ENCODE measurements around the gene DNAH8. TPM values are rescaled to one million over a fixed set of nuclear protein-coding genes. Genes with fewer than 3 reads are reported as not detected.

DNAH8 gene
- total RNA-seq, 1 donor from 2014 or later, result 1.1 TPM

GRCh38 chr6:38984723-38985122 is 269.6 kb downstream of the DNAH8 start:
- Mint-ChIP-seq H3K4me1 (peaks cover 2% of the 10 kb centered on the region), H3K27ac (no peak overlapping the region), H3K27me3 (ENCODE audit: insufficient read depth, low read depth) (no peaks in the 10 kb centered on the region), H3K9me3 (no peaks in the 10 kb centered on the region), H3K4me3 (no peak overlapping the region), H3K36me3 (no peaks in the 10 kb centered on the region)
- no peaks in the 10 kb centered on the region for H4K20me1 ChIP-seq (ENCODE audit: low read depth)
- H3K27ac ChIP-seq, result no peak overlapping the region
- no peak overlapping the region for H3K9ac ChIP-seq
- H2AFZ ChIP-seq (replicated peaks), result no peak overlapping the region
- H3K27me3 ChIP-seq, result peaks cover 8% of the 10 kb centered on the region
- DNase-seq (ENCODE audit: low spot score), result peak; percentile 12
- H3K36me3 ChIP-seq, result no peaks in the 10 kb centered on the region
- no peaks in the 10 kb centered on the region for H3K9me3 ChIP-seq (ENCODE audit: low read depth)
- H3F3A ChIP-seq (ENCODE audit: low read depth), result no peaks in the 10 kb centered on the region
- H3K4me1 ChIP-seq, result no peaks in the 10 kb centered on the region
- no peak overlapping the region for H3K4me2 ChIP-seq
- H3K79me2 ChIP-seq (ENCODE audit: low read depth), result no peaks in the 10 kb centered on the region
- TF ChIP-seq CTCF (IDR thresholded peaks at IDR 0.05) (no peak), EZH2 (IDR thresholded peaks at IDR 0.05) (no peak), EZH2phosphoT487 (IDR thresholded peaks at IDR 0.05) (no peak)
- no peak overlapping the region for H3K4me3 ChIP-seq

- H3K4me1 ChIP-seq, result no peaks in the 10 kb centered on the region
- H2AFZ ChIP-seq (replicated peaks), result no peak overlapping the region
- H3K27ac ChIP-seq, result no peak overlapping the region
- Mint-ChIP-seq H3K9me3 (no peaks in the 10 kb centered on the region), H3K4me1 (peaks cover 2% of the 10 kb centered on the region), H3K27me3 (ENCODE audit: insufficient read depth, low read depth) (no peaks in the 10 kb centered on the region), H3K27ac (no peak overlapping the region), H3K4me3 (no peak overlapping the region), H3K36me3 (no peaks in the 10 kb centered on the region)
- H3K9ac ChIP-seq, result no peak overlapping the region
- H3K4me2 ChIP-seq, result no peak overlapping the region
- no peaks in the 10 kb centered on the region for H3K36me3 ChIP-seq
- peaks cover 18% of the 10 kb centered on the region for H3K27me3 ChIP-seq
- no peak overlapping the region for H3K4me3 ChIP-seq
- TF ChIP-seq CTCF (IDR thresholded peaks at IDR 0.05), result no peak
- no peak for TF ChIP-seq EZH2 (IDR thresholded peaks at IDR 0.05)
- TF ChIP-seq EZH2phosphoT487 (IDR thresholded peaks at IDR 0.05), result no peak
- H4K20me1 ChIP-seq (ENCODE audit: low read depth), result no peaks in the 10 kb centered on the region
- no peaks in the 10 kb centered on the region for H3K79me2 ChIP-seq (ENCODE audit: low read depth)
- H3K9me3 ChIP-seq (ENCODE audit: low read depth), result no peaks in the 10 kb centered on the region
- no peaks in the 10 kb centered on the region for H3F3A ChIP-seq (ENCODE audit: low read depth)
- no peak for DNase-seq (ENCODE audit: low spot score)
Observed at GRCh38 chr6:38985839-38986238, 270.7 kb downstream of the DNAH8 start.

- Histone ChIP-seq H3K9me3 (ENCODE audit: low read depth) (no peaks in the 10 kb centered on the region), H3K4me1 (no peaks in the 10 kb centered on the region), H3K27me3 (peaks cover 22% of the 10 kb centered on the region), H3K4me2 (no peak overlapping the region), H3K27ac (no peak overlapping the region), H4K20me1 (ENCODE audit: low read depth) (no peaks in the 10 kb centered on the region), H3K36me3 (no peaks in the 10 kb centered on the region), H3K4me3 (no peak overlapping the region), H3K9ac (no peak overlapping the region), H3K79me2 (ENCODE audit: low read depth) (no peaks in the 10 kb centered on the region), H2AFZ (replicated peaks) (no peak overlapping the region), H3F3A (ENCODE audit: low read depth) (no peaks in the 10 kb centered on the region)
- no peak for TF ChIP-seq CTCF (IDR thresholded peaks at IDR 0.05)
- no peak for TF ChIP-seq EZH2phosphoT487 (IDR thresholded peaks at IDR 0.05)
- TF ChIP-seq EZH2 (IDR thresholded peaks at IDR 0.05), result no peak
- no peak for DNase-seq (ENCODE audit: low spot score)
- Mint-ChIP-seq H3K4me3 (no peak overlapping the region), H3K36me3 (no peaks in the 10 kb centered on the region), H3K4me1 (peaks cover 2% of the 10 kb centered on the region), H3K27me3 (ENCODE audit: insufficient read depth, low read depth) (no peaks in the 10 kb centered on the region), H3K27ac (no peak overlapping the region), H3K9me3 (no peaks in the 10 kb centered on the region)
Observed at GRCh38 chr6:38987503-38987902, 272.4 kb downstream of the DNAH8 start.

All from neural progenitor cell (in vitro differentiated cells).